Activated CD4-positive, alpha-beta T cell treated with anti-CD3 and anti-CD28 coated beads for 36 hours (primary cell): ENCODE results near the gene CRYGB. TPM values are rescaled to one million over a fixed set of nuclear protein-coding genes. Genes with fewer than 3 reads are reported as not detected.
"Not testable (repeated sequence)": the region's sequence is repeated elsewhere in the genome, so short reads cannot be mapped to it uniquely, and the experiment has no call there.

Source experiments
- ATAC-seq: fragments of 200-7000 bp; cut with Tn5 transposase; one replicate; pipeline ENCODE4 v1.10.0; 2021; ENCODE audit warnings: mild to moderate bottlenecking, moderate library complexity
- CTCF ChIA-PET: fragments of 350-600 bp; sonication (Branson Sonifier 250); formaldehyde crosslinking; loops from one replicate; lab custom pipeline; 2021; ENCODE audit warnings: antibody characterized with exemption; lab: Charles Lee
- POLR2A ChIA-PET: fragments of 350-600 bp; sonication (Branson Sonifier 250); formaldehyde crosslinking; loops from one replicate; lab custom pipeline; 2021; ENCODE audit warnings: antibody characterized with exemption, inconsistent platforms; lab: Charles Lee
- DNase-seq: peaks from one replicate; pipeline ENCODE4 v3.0.0-alpha.2; 2020
- H3K27ac Mint-ChIP-seq: one replicate; pipeline ENCODE4 v1.8.0; 2021; ENCODE audit warnings: mixed read lengths
- H3K27me3 Mint-ChIP-seq: one replicate; pipeline ENCODE4 v1.8.0; 2021; ENCODE audit warnings: mixed read lengths
- H3K36me3 Mint-ChIP-seq: one replicate; pipeline ENCODE4 v1.8.0; 2021; ENCODE audit warnings: low read depth, mixed read lengths
- H3K4me1 Mint-ChIP-seq: one replicate; pipeline ENCODE4 v1.8.0; 2021; ENCODE audit warnings: mixed read lengths
- H3K4me3 Mint-ChIP-seq: one replicate; pipeline ENCODE4 v1.8.0; 2021; ENCODE audit warnings: mild to moderate bottlenecking, moderate library complexity, mixed read lengths
- H3K9me3 Mint-ChIP-seq: one replicate; pipeline ENCODE4 v1.8.0; 2021; ENCODE audit warnings: low read depth, mixed read lengths
- intact Hi-C, 2 experiments: fragments of 100-400 bp; cut with DNase I in 1 of 2; cut with micrococcal nuclease in 1 of 2; formaldehyde crosslinking; loops; one replicate each; pipeline versions ENCODE4 v1.14.2 to v1.15.1; 2022 to 2024; cut with DNase I, micrococcal nuclease
- total RNA-seq, 2 experiments: library from RNA; stranded (reverse); gene quantifications; one replicate each; pipeline ENCODE4 v1.2.3, GENCODE V29; 2021

CRYGB gene
- total RNA-seq, 2 experiments from 2014 or later: not detected

- intact Hi-C loops: no loop called here
- POLR2A ChIA-PET: no interaction called here
- DNase-seq (no peak), ATAC-seq (no peak)
- Mint-ChIP-seq H3K36me3 (no peaks in the 10 kb centered on the region), H3K27me3 (no peaks in the 10 kb centered on the region), H3K4me3 (no peak overlapping the region), H3K4me1 (no peaks in the 10 kb centered on the region), H3K9me3 (peaks cover 2% of the 10 kb centered on the region), H3K27ac (no peak overlapping the region)
- CTCF ChIA-PET: no interaction called here
Observed at GRCh38 chr2:208147759-208148158, 1.8 kb upstream of the CRYGB start.

GRCh38 chr2:208147008-208147407, 1.1 kb upstream of the CRYGB start:
- no peaks in the 10 kb centered on the region for H3K4me1 Mint-ChIP-seq
- ChIA-PET CTCF (no interaction called here), POLR2A (no interaction called here)
- ATAC-seq (no peak), DNase-seq (no peak)
- intact Hi-C loops: no loop called here
- H3K27me3 Mint-ChIP-seq: no peaks in the 10 kb centered on the region
- no peak overlapping the region for H3K4me3 Mint-ChIP-seq
- H3K36me3 Mint-ChIP-seq: no peaks in the 10 kb centered on the region
- no peak overlapping the region for H3K27ac Mint-ChIP-seq
- H3K9me3 Mint-ChIP-seq: peaks cover under 1% of the 10 kb centered on the region

GRCh38 chr2:208142925-208143799, 2.8 kb downstream of the CRYGB start:
- CTCF ChIA-PET: interaction anchor here (0.7 to 1.4 kb wide), 3 partner anchors 10 to 32 kb away, joined by 3 read pairs; no protein-coding TSS in a partner anchor
- no peaks in the 10 kb centered on the region for H3K36me3 Mint-ChIP-seq

GRCh38 chr2:208142240-208142924, 3.6 kb downstream of the CRYGB start:
- no peaks in the 10 kb centered on the region for H3K27me3 Mint-ChIP-seq
- no peaks in the 10 kb centered on the region for H3K4me1 Mint-ChIP-seq
- no peak overlapping the region for H3K4me3 Mint-ChIP-seq
- POLR2A ChIA-PET: no interaction called here
- CTCF ChIA-PET: interaction anchor here (1.4 kb wide), 2 partner anchors 11 to 33 kb away, joined by 3 read pairs; no protein-coding TSS in a partner anchor
- intact Hi-C loops: no loop called here
- no peak for DNase-seq
- H3K36me3 Mint-ChIP-seq: no peaks in the 10 kb centered on the region
- H3K9me3 Mint-ChIP-seq: no peaks in the 10 kb centered on the region
- no peak overlapping the region for H3K27ac Mint-ChIP-seq
- ATAC-seq: no peak

More at GRCh38 chr2:208142925-208143799, 2.8 kb downstream of the CRYGB start:
- no peak overlapping the region for H3K27ac Mint-ChIP-seq
- POLR2A ChIA-PET: no interaction called here
- intact Hi-C loops: no loop called here
- no peak overlapping the region for H3K4me3 Mint-ChIP-seq
- DNase-seq (no peak), ATAC-seq (no peak)
- H3K9me3 Mint-ChIP-seq: no peaks in the 10 kb centered on the region
- H3K27me3 Mint-ChIP-seq: no peaks in the 10 kb centered on the region
- H3K4me1 Mint-ChIP-seq: no peaks in the 10 kb centered on the region

- H3K27me3 Mint-ChIP-seq: no peaks in the 10 kb centered on the region
- H3K4me3 Mint-ChIP-seq: no peak overlapping the region
- H3K27ac Mint-ChIP-seq: no peak overlapping the region
- ChIA-PET POLR2A (no interaction called here), CTCF (interaction anchor here (0.6 kb wide), 1 partner anchor 1956 kb away, joined by 3 read pairs; no protein-coding TSS in a partner anchor)
- H3K9me3 Mint-ChIP-seq: no peaks in the 10 kb centered on the region
- no peaks in the 10 kb centered on the region for H3K36me3 Mint-ChIP-seq
- intact Hi-C loops: no loop called here
- H3K4me1 Mint-ChIP-seq: peaks cover 9% of the 10 kb centered on the region
- ATAC-seq (no peak), DNase-seq (no peak)
Observed at GRCh38 chr2:208139447-208139846, 6.5 kb downstream of the CRYGB start.

- CTCF ChIA-PET, POLR2A ChIA-PET, H3K4me3 Mint-ChIP-seq, H3K36me3 Mint-ChIP-seq, H3K4me1 Mint-ChIP-seq, H3K9me3 Mint-ChIP-seq, DNase-seq, ATAC-seq, H3K27me3 Mint-ChIP-seq, intact Hi-C loops, H3K27ac Mint-ChIP-seq: not testable (repeated sequence)
Observed at GRCh38 chr2:208138334-208138733, 7.6 kb downstream of the CRYGB start.

- no peak for ATAC-seq
- Mint-ChIP-seq H3K9me3 (no peaks in the 10 kb centered on the region), H3K4me3 (no peak overlapping the region), H3K4me1 (peaks cover 9% of the 10 kb centered on the region), H3K27me3 (no peaks in the 10 kb centered on the region), H3K36me3 (no peaks in the 10 kb centered on the region), H3K27ac (no peak overlapping the region)
- DNase-seq: no peak
- CTCF ChIA-PET: interaction anchor here (0.6 kb wide), 1 partner anchor 30 kb away, joined by 3 read pairs; no protein-coding TSS in a partner anchor
- POLR2A ChIA-PET: no interaction called here
- intact Hi-C loops: no loop called here
Observed at GRCh38 chr2:208136716-208137094, 9.3 kb downstream of the CRYGB start.

GRCh38 chr2:208135794-208136715, 9.9 kb downstream of the CRYGB start:
- H3K4me3 Mint-ChIP-seq: no peak overlapping the region
- ChIA-PET POLR2A (no interaction called here), CTCF (interaction anchor here (0.9 kb wide), 1 partner anchor 39 kb away, joined by 3 read pairs; no protein-coding TSS in a partner anchor)
- ATAC-seq (no peak), DNase-seq (no peak)
- no peaks in the 10 kb centered on the region for H3K9me3 Mint-ChIP-seq
- H3K4me1 Mint-ChIP-seq: peaks cover 9% of the 10 kb centered on the region
- intact Hi-C loops: no loop called here
- no peaks in the 10 kb centered on the region for H3K36me3 Mint-ChIP-seq
- no peak overlapping the region for H3K27ac Mint-ChIP-seq
- H3K27me3 Mint-ChIP-seq: no peaks in the 10 kb centered on the region

GRCh38 chr2:208134928-208135586, 10.9 kb downstream of the CRYGB start:
- ATAC-seq (peak; percentile 89), DNase-seq (peak; percentile 35)
- intact Hi-C loops: no loop called here
- POLR2A ChIA-PET: no interaction called here
- Mint-ChIP-seq H3K36me3 (no peaks in the 10 kb centered on the region), H3K4me1 (peaks cover 9% of the 10 kb centered on the region), H3K4me3 (no peak overlapping the region), H3K27me3 (no peaks in the 10 kb centered on the region), H3K9me3 (no peaks in the 10 kb centered on the region), H3K27ac (no peak overlapping the region)
- CTCF ChIA-PET: interaction anchor here (0.9 kb wide), 1 partner anchor 40 kb away, joined by 3 read pairs; no protein-coding TSS in a partner anchor

- Mint-ChIP-seq H3K27ac (no peak overlapping the region), H3K36me3 (no peaks in the 10 kb centered on the region), H3K9me3 (no peaks in the 10 kb centered on the region), H3K27me3 (peaks cover 8% of the 10 kb centered on the region), H3K4me1 (peaks cover 9% of the 10 kb centered on the region), H3K4me3 (no peak overlapping the region)
- POLR2A ChIA-PET: no interaction called here
- CTCF ChIA-PET: interaction anchor here (1.2 kb wide), 1 partner anchor 19 kb away, joined by 3 read pairs; no protein-coding TSS in a partner anchor
- ATAC-seq: no peak
- intact Hi-C loops: no loop called here
- DNase-seq: no peak
Observed at GRCh38 chr2:208130712-208131110, 15.2 kb downstream of the CRYGB start.
